Brain pericyte (primary cell): ENCODE data around the gene ETV4.

Experiments used
- DNase-seq: peaks from one replicate; pipeline ENCODE4 v3.0.0-alpha.2; 2012; ENCODE audit warnings: low read depth, low spot score

ETV4 gene

DNA sequence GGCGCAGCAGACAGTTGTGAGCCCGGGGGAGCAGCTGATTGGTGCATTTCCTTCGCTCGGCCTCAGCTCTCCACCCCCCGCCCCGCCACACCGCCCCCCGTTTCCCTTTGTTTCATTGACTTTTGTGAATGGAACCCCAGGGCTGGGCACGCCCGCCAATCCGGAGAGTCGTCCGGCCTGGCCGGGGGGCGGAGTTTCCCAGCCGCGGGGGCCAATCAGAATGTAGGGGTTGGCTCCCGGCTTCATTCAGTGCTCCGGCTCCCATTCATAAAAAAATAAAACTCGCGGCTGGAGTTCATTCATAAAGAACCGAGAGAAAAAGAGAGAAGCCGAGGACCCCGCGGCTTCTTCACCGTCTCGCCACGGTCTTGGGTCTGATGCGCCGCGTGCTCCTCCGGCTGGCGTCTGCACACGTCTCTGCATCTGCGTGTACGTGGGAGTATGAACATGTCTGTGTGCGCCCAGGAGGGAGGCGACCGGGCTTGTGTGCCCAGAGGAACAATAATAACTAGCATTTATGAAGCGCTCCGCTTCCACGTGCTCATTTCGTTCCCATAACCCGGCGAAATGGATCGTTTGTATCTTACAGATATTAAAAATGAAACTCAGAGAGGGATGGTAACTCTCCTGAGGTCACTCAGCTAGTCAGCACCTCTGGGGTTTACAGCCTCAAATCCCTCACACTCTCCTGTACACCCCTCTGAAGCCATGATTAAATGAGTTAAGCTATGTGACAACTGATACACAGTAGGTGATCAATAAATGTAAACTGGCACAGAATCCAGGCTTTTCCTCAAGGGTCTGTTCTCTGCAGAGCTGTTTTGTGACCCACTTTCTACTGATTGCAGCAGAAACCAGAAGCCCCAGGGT, at the start of gene ETV4:
Gene ETV4, minus strand, starts transcription at position 22 of the 870 bp plus-strand sequence. CDS start 723 bp downstream, outside the sequence.
- DNase-seq: peak; percentile 73

GRCh38 chr17:43595466-43595865, 49.3 kb upstream of the ETV4 start:
- DNase-seq: no peak

- DNase-seq: no peak
These were observed 45.8 kb upstream of the ETV4 start for GRCh38 chr17:43591779-43592562.

DNA sequence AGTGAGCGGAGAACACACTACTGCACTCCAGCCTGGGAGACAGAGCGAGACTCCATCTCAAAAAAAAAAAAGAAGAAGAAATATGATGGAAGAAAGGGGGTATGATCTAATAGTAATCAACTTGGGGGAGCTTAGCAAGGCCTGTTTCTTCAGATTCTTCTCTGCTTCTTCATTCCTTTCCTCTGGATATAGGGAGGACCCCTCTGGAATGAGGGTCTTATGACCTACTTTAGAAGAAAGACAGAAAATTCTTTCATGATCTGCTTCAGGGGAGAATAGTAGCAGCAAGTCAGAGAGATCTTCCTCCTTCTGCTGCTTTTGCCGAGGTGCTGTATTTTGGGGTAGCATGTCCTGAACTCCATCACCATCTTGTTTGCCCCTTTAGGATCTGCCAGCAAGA, 44.9 kb upstream of the ETV4 start:
- DNase-seq: no peak

- no peak for DNase-seq
These were observed 42.7 kb upstream of the ETV4 start for GRCh38 chr17:43588664-43589435.

- DNase-seq: no peak
These were observed 42.0 kb upstream of the ETV4 start for GRCh38 chr17:43588121-43588520.

DNA sequence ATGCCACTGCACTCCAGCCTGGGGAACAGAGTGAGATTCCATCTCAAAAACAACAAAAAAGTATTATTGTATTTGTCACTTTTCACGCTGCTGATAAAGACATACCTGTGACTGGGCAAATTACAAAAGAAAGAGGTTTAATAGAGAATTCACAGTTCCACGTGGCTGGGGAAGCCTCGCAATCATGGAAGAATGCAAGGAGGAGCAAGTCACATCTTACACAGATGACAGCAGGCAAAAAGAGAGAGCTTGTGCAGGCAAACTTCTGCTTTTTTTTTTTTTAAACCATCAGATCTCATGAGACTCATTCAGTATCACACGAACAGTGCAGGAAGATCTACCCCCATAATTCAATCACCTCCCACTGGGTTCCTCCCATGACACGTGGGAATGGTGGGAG, 41.5 kb upstream of the ETV4 start:
- no peak for DNase-seq

GRCh38 chr17:43584666-43585102, 38.5 kb upstream of the ETV4 start:
- DNase-seq: no peak

DNA sequence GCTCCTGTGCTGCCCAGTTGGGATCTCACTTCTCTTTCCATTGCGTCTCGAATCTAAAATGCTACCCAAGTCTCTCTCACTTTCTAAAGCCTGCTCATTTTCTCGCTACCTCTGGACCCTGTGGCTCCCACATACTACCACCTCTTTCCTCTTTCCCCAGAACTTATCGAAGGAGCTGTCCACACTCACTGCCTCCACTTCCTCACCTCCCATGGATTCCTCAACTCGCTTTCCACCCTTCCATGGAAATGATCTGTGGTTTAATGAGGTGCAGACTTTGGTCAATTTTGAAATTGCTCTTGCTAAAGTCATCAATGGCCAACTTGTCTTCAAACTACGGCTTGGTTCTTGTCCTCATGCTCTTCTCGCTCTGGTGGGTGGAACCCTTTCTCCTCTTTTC, 37.2 kb upstream of the ETV4 start:
- DNase-seq: no peak

GRCh38 chr17:43581613-43582012, 35.5 kb upstream of the ETV4 start:
- no peak for DNase-seq

DNA sequence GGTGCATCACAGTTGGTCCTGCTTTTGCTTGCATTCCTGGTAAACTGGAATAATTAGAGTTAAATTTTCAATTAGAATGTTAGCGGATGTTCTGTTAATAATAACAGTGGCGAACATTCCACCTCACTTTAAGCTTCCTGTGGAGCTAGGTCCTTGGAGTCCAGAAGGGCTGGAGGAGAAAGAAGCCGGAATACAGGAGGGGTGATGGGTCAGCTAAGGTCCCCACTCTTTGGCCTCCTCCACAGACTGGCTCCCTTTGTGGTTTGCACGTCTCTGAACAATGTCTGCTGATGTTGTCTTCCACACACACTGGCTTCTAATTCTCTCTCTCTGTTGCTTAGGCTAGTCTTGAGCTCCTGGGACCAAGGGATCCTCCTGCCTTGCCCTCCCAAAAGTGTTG, 35.0 kb upstream of the ETV4 start:
- DNase-seq: no peak

DNA sequence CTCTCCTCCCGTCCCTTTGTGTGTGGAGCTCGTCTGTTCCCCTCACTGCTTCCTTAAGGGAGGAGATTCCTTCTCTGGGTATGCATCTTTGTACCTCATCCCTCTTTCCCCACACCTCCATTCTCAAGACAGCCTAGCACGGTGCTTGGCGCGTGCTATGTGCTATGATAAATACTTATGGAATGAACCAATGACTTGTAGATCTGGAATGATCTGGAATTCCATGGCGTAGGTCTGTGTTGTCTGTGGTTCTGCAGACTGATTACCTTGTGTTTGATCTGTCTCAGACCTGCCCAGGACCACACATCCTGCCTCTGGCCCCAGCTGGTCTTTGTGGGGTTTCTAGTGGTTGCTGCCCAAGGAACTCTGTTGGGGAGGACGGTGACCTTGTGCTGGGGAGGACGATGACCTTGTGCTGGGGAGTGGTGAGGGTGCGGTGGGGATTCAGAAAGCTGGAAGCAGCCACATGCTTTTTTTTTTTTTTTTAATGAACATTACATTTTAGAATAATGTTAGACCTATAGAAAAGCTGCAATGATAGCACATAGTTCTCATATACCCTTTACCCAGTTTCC, 33.5 kb upstream of the ETV4 start:
- DNase-seq: no peak

DNA sequence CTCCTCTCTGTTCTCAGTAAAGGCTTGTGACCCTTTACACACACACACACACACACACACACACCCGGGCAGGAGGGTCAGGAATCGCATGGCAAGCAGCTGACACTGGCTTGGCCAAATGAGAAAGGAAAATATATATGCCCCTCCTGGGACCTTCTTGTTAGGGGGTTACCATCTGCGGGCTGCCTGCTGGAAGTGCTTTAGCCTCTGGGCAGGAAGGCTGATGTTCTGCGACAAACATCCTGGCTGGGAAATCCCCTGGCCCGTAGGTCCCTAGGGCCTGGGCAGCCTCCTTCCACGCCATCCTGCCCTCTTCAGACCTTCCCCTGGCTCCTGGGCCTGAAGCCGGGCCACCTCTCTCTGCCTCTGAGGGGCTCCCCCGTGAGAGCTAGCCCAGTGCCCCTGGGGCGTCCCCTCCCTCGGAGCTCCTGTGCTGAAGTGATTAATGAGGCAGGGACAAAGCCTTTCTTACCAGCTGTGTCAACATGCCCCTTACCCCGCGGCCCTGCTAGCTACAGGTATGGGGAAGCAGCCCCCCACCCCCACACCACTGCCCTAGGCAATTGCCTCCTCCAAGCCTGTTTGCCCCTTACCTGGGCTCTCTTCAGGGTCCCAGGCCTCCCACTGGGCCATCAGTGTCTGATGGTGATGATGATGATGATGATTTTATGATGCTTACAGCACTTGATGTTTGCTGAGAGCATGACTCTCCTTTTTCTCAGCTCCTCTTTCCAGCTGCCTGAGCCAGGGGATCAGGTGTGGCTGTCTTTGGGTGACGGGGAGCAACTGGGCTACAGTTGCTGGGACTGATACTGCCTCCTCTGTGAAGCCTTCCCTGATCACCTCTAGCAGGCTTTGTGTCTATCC, 32.8 kb upstream of the ETV4 start:
- DNase-seq: no peak

DNA sequence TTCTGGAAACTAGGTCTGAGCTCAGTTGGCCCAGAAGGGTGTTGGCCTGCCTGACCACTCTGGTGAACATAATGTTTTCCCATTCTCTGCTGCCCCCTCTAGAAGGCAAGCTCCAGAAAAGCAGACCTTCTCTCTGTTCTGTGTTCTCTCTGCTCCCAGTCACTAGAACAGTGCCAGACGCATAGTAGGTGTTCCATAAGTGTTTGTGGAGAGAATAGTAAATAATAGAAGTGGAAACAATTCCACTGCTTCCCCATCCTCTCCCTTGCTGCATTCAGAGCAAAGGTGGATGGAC, 32.2 kb upstream of the ETV4 start:
- DNase-seq: no peak

DNA sequence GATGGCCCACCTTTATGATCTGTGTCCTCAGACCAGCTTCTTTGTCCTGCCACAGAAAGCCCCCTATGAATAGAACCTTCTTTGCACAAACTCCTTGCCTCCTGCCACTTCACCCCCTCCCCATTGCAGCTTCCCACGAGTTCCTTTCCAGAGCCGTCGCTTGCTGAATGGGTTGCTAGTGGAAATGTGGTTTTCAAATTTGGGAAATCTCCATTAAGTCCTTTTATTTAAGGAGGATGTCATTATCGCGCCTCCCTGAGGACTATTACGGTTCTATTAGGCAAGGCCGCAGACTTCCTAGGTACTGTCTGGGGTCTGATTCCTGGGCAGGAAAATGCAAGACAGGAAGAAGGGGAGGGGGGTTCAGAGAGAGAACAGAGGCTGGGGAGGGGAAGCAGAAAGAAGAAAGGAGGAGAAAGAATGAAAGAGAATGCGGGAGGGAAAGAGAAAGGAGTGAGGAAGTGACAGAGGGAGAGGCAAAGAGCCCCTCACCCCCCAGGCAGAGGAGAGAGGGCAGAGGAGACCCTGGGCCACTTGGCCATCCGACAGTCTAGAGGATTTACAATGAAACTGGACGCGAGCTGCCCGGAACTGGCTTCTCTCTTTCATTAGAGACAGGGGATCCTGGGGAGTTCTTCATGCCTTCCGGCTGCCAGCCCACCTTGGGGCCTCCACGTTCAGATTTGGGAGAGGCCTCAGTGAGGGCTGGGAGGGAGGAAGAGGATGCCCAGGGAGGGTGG, 31.7 kb upstream of the ETV4 start:
- DNase-seq: no peak

DNA sequence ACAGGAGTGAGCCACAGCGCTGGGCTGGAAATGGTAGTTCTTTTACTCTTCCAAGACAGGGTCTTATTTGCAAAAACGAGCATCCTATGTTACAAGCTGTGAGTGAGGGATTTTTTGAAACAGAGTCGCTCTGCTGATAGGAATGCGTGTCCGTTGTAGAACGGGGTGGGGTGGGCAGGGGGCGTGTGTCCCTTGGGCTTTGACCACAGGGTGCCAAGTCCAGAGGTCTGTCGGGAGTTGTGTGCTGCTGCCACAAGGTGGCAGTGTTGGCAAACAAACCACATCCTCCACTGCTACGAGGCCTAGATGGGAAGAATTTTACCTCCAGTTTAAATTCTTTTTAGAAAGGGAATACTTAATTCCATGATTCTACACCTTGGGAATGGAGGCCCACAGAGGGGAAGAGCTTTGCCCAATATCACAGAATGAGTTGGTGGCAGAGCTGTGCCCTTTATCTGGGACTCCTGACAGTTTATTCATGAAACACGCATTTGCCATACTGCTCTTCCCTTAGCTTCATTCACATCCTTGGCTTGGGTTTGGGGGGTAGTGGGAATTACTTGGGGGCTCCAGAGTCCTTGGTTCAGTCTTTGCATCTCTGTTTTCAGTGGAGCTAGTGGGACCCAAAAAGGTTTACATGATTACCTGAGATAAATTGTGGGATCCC, 30.6 kb upstream of the ETV4 start:
- DNase-seq: no peak

DNA sequence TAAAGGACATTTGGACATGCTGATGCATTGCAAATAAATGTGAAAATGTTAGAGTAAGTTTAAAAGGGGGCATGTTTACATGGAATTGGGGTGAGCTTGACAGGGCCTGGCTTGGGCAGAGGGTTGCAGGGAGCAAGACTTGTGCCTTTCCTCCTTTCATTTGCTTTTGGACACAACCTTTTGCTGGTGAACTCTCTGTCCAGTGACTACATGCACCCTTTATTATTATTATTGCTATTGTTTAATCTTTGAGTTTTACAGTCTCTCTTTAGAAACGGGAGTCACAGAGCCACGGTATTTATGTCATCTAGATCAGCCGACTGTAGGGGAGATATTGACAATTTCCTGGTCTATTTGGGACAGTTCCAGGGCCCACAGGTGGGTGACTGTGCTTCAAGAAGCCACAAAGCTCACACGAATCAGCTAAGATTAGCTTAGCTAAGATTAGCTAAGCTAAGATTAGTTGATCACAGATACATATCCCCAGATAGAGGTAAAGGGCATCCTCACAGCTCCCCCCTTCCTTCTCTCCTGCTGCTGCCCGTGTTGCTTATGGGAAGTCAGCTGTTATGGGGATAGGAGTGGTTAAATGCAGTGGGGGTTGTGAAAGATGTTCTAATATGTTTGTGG, 28.9 kb upstream of the ETV4 start:
- no peak for DNase-seq

- no peak for DNase-seq
These were observed 28.2 kb upstream of the ETV4 start for GRCh38 chr17:43574348-43574747.
